Stimulated activated naive B cell treated with anti-CD40 and anti-IgM and Interleukin-4, amounts not matched to agents 10 μg/mL and 1 μg/mL and 100 μg/mL, for 72 hours (primary cell): ENCODE data around the gene RPL41.
"Not testable (repeated sequence)": the region's sequence is repeated elsewhere in the genome, so short reads cannot be mapped to it uniquely, and the experiment has no call there.

Source experiments
- ATAC-seq, 2 donors: fragments of 150-1000 bp; cut with Tn5 transposase; replicated peaks; 2 replicates each; pipeline ENCODE4 v1.10.0; 2021; ENCODE audit warnings: moderate library complexity in 1 of 2
- DNase-seq: peaks from one replicate; pipeline ENCODE4 v3.0.0; 2021
- H3K27ac Mint-ChIP-seq: one replicate; pipeline ENCODE4 v1.8.0; 2022; ENCODE audit warnings: mild to moderate bottlenecking, mixed read lengths
- H3K27me3 Mint-ChIP-seq, 2 donors: one replicate each; pipeline ENCODE4 v1.8.0; 2022; ENCODE audit warnings: mixed read lengths in 2 of 2
- H3K36me3 Mint-ChIP-seq, 2 donors: one replicate each; pipeline ENCODE4 v1.8.0; 2022; ENCODE audit warnings: mixed read lengths in 2 of 2, mild to moderate bottlenecking in 1 of 2
- H3K4me1 Mint-ChIP-seq, 2 donors: one replicate each; pipeline ENCODE4 v1.8.0; 2022; ENCODE audit warnings: mixed read lengths in 2 of 2, mild to moderate bottlenecking in 1 of 2
- H3K4me3 Mint-ChIP-seq, 2 donors: one replicate each; pipeline ENCODE4 v1.8.0; 2022; ENCODE audit warnings: mild to moderate bottlenecking in 2 of 2, mixed read lengths in 2 of 2, moderate library complexity in 1 of 2
- H3K9me3 Mint-ChIP-seq, 2 donors: one replicate each; pipeline ENCODE4 v1.8.0; 2022; ENCODE audit warnings: mixed read lengths in 2 of 2, mild to moderate bottlenecking in 1 of 2

RPL41 gene

DNA sequence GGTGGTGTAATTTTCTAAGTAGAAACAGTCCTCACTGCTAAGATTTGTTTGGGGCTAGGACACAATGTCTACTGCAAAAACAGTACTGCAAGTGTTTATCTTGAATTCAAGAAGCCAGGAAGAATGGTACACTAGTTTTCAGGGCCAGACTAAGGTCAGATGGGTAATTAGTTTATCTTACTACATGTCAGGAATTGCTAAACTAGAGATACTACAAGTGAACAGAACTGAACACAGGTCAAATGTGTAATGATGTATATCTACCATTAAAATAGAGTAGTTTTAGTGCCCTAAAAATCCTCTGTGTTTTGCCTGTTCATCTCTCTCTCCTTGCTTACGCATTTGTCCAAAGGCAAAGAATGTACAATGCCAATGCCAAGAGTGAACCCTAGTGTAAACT, 2.3 kb upstream of the RPL41 start:
- ATAC-seq (no peak), DNase-seq (no peak)
- Mint-ChIP-seq H3K27me3 (peaks cover 0 to 4% of the 10 kb centered on the region in 2 donors), H3K4me1 (peaks cover 21 to 33% of the 10 kb centered on the region in 2 donors), H3K36me3 (peaks cover 43 to 59% of the 10 kb centered on the region in 2 donors), H3K27ac (peak overlapping the region; percentile 70), H3K4me3 (no peak overlapping the region), H3K9me3 (no peaks in the 10 kb centered on the region)

DNA sequence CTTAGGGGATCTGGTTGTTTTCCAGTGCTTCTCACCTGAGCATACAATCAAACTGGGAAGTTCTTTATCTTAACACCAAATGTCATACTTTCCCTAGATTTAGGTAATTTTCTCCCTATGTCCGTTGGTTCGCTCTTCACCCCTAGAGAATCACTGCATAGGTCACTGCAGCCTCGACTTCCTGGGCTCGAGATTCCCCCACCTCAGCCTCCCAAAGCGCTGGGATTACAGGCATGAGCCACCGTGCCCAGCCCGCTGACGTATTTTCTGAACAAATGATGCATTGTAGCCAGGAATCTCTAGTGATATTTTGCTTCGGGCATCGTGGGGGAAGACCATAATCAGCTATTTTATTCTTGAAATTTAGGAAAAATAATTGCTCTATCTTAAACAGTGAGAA, 1.1 kb upstream of the RPL41 start:
- Mint-ChIP-seq H3K36me3 (peaks cover 38 to 60% of the 10 kb centered on the region in 2 donors), H3K27ac (peak overlapping the region; percentile 100), H3K27me3 (peaks cover 0 to 4% of the 10 kb centered on the region in 2 donors), H3K9me3 (no peaks in the 10 kb centered on the region), H3K4me1 (peaks cover 27 to 45% of the 10 kb centered on the region in 2 donors), H3K4me3 (peak overlapping the region; percentile 99 to 100)
- ATAC-seq (no peak), DNase-seq (no peak)

DNA sequence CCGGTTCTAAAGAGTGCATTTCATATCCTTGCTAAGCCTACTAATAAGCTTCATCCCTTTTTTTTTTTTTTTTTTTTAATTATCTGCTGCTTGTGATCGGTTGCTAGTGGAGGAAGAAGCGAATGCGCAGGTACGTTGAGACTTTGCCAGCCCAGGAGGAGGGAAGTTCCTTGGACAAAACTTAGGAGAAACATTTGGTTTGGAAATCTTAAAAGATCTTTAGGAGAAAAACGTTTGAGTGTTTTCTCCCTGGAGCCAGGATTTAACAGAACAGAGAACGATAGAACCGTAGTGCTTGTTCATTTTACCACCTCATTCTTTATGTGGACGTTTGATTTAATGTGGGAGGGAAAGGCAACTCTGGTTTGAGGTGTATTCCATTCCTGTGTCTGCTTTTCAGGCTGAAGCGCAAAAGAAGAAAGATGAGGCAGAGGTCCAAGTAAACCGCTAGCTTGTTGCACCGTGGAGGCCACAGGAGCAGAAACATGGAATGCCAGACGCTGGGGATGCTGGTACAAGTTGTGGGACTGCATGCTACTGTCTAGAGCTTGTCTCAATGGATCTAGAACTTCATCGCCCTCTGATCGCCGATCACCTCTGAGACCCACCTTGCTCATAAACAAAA, 761 bp downstream of the RPL41 start:
- Mint-ChIP-seq H3K4me3 (peak overlapping the region; percentile 99 to 100), H3K36me3 (peaks cover 44 to 63% of the 10 kb centered on the region in 2 donors), H3K27ac (peak overlapping the region; percentile 100), H3K4me1 (peaks cover 29 to 55% of the 10 kb centered on the region in 2 donors)
- DNase-seq, H3K27me3 Mint-ChIP-seq, ATAC-seq, H3K9me3 Mint-ChIP-seq: not testable (repeated sequence)

DNA sequence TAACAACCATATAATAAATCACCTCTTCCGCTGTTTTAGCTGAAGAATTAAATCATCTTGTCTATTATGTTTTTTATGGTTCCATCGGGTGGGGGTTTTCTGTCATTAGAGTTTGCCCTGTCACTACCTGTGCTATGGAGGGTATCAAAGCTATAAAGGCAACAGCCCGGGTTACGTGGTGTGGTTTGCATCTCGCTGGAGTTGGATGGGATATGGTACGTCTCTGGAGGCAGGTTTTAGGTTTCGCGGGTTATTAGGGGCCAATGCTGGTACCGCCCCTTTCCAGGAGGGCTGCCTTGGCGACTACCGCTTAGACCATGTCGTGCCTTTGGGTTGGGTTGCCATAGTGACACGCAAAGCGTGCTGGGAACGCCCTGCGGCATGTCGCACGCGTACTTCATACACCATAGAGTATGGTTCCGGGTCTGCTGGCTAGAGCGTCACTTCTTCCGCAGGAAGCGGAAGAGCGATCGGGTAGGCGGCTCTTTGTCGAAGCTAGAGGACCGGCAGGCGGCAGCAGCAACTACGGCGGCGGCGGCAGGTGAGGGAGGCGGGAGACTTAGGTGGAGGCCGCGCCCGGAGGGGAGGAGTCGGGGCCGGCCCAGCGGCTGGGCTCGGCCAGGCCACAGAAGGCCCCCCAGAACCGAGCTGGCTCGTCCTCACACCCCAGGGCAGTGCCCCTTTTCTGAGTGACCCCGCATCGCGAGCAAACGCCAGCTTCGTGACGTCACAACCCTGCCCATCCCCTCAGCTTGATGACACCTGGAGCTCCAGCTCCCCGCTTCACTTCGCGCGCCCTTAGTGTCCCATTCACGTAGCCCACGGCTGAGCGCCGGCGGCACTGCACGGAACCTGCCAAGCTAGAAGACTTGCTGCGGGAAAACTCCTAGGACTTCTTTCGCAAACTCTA, 1.6 kb downstream of the RPL41 start, which contains the start of gene ZC3H10:
TSS of gene ZC3H10 (plus strand) at position 489 of the 910 bp plus-strand sequence. CDS start 2,297 bp downstream, outside the sequence.
- Mint-ChIP-seq H3K4me1 (peaks cover 29 to 55% of the 10 kb centered on the region in 2 donors), H3K27ac (peak within 1 kb of the TSS; percentile 100), H3K4me3 (peak within 1 kb of the TSS; percentile 99 to 100), H3K36me3 (peaks cover 39 to 55% of the 10 kb centered on the region in 2 donors), H3K9me3 (no peaks in the 10 kb centered on the region), H3K27me3 (peaks cover 0 to 4% of the 10 kb centered on the region in 2 donors)
- ATAC-seq (peak; percentile 86 to 88), DNase-seq (peak; percentile 98)

DNA sequence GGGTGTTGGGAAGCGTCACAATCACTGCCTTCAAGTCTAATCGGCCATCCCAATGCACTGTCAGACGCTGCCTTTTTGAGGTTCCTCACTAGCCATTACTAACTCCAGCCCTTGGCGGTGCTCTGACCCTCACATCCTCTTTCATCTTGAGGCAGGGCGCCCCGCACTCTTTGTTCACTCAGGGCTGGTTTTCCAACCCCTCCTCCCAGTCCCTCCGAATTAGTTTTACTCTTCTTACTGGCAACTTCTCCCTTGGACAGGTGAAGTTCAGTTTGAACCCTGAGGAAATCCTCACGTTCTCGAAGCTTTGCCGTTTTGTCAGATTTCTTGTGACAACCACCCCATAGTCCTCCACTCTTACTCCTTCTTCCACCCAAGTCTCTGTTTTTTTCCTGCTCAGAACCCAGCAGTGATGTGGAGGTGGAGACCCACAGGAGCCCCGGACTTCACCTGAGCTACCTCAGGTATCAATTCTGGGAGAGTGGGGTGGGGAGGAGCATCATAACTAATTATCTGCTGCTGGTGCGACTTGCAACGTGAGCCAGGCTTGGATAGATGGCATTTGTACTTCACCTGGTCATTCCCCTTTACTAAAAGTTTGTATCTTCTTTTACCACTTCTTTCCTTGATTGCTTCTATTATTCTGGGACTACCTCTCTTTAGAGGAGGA, 2.4 kb downstream of the RPL41 start:
- Mint-ChIP-seq H3K27ac (peak overlapping the region; percentile 100), H3K27me3 (peaks cover 0 to 4% of the 10 kb centered on the region in 2 donors), H3K36me3 (peaks cover 31 to 49% of the 10 kb centered on the region in 2 donors), H3K4me3 (peak overlapping the region; percentile 99 to 100), H3K4me1 (peaks cover 27 to 48% of the 10 kb centered on the region in 2 donors), H3K9me3 (no peaks in the 10 kb centered on the region)
- DNase-seq (no peak), ATAC-seq (peak; percentile 12 to 20)

DNA sequence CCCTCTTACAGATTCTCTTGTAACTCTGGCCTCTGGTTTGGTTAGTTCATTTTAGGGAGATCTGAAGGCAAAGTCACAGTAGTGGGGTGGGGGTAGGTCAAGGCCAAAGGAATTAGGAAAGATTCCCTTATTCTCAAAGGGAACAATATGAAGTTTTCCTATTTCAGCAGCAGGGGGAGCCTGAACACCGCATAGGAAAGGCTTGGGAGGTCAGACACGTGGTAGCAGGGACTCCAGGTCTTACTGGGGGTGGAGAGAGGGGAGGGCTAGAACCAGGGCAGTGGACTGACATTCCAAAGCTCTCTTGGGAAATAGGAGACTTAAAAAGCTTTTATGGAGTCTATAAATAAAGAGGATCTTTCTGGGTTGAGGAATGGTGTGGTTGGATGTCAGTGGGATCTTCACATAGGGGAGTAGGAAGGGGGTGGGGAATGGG, 2.9 kb downstream of the RPL41 start:
- peaks cover 0 to 4% of the 10 kb centered on the region in 2 donors for H3K27me3 Mint-ChIP-seq
- H3K4me3 Mint-ChIP-seq: peak overlapping the region; percentile 99 to 100
- peaks cover 31 to 48% of the 10 kb centered on the region in 2 donors for H3K4me1 Mint-ChIP-seq
- H3K9me3 Mint-ChIP-seq: no peaks in the 10 kb centered on the region
- H3K27ac Mint-ChIP-seq: peak overlapping the region; percentile 100
- H3K36me3 Mint-ChIP-seq: peaks cover 29 to 49% of the 10 kb centered on the region in 2 donors
- no peak for ATAC-seq
- peak; percentile 39 for DNase-seq

DNA sequence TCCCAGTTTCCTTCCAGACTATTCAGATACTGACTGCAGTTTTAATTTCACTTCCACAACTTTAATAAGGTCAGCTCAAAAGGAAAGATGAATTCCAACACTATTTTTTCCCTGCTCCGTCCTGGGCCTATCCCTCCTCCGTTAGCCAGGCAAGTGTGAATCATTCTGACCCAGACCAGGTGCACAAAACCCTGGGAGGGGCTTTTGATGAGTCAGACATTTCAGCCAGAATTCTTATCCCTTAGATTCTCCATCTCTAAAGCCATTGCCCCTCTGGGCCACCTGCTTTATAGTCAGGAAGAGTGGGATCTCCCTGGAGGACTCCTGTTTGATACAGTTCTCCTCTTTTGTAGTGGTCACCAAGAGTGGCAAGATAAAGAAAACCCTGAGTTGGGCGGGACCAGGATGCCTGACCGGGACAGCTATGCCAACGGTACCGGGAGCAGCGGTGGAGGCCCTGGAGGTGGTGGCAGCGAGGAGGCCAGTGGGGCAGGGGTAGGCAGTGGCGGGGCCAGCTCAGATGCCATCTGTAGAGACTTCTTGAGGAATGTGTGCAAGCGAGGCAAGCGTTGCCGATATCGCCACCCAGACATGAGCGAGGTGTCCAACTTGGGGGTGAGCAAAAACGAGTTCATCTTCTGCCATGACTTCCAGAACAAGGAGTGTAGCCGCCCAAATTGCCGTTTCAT, 3.9 kb downstream of the RPL41 start:
- Mint-ChIP-seq H3K4me1 (peaks cover 32 to 46% of the 10 kb centered on the region in 2 donors), H3K27ac (peak overlapping the region; percentile 51)
- DNase-seq: no peak

DNA sequence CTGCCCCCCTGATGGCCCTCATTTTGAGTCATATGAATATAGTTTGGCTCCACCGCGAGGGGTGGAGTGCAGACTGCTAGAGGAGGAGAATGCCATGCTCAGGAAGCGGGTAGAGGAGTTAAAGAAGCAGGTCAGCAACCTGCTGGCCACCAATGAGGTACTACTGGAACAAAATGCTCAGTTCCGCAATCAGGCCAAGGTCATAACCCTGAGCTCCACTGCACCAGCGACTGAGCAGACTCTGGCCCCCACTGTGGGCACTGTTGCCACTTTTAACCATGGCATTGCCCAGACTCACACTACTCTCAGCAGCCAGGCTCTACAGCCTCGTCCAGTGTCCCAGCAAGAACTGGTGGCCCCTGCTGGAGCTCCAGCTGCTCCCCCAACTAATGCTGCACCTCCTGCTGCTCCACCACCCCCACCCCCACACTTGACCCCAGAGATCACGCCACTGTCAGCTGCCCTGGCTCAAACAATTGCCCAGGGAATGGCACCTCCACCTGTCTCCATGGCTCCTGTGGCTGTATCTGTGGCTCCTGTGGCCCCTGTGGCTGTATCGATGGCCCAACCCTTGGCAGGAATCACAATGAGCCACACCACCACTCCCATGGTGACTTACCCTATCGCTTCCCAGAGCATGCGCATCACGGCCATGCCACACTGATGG, 4.9 kb downstream of the RPL41 start:
- DNase-seq (no peak), ATAC-seq (no peak)
- Mint-ChIP-seq H3K27ac (peak overlapping the region; percentile 73), H3K27me3 (peaks cover 0 to 4% of the 10 kb centered on the region in 2 donors), H3K4me1 (peaks cover 36 to 46% of the 10 kb centered on the region in 2 donors), H3K36me3 (peaks cover 29 to 52% of the 10 kb centered on the region in 2 donors), H3K9me3 (no peaks in the 10 kb centered on the region), H3K4me3 (no peak overlapping the region)

More for the DNA sequence above, 3.9 kb downstream of the RPL41 start:
- Mint-ChIP-seq H3K4me3 (peak overlapping the region in 1 of 2 donors; percentile 28), H3K36me3 (peaks cover 29 to 49% of the 10 kb centered on the region in 2 donors), H3K27me3 (peaks cover 0 to 4% of the 10 kb centered on the region in 2 donors), H3K9me3 (no peaks in the 10 kb centered on the region)
- no peak for ATAC-seq

DNA sequence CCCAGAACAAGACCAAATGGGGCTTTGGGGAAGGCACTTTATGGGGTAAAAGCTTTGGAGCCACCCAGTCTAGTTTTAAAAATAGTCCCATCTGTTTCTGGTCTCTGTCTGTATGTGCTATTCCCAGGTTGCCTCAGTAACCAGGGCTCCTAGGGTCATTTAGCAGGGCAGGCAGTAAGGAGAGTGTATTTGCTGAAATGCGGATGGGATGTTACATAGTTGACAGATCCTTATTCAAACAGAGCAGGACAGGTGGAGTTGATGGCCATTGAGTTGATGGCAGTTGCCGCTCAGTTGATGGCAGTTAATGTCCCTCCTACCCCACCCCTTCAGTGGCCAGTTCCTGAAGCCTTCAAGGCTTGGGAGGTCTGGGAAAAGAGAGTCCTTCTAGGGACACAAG, 6.2 kb downstream of the RPL41 start:
- DNase-seq (no peak), ATAC-seq (no peak)
- Mint-ChIP-seq H3K36me3 (peaks cover 17 to 39% of the 10 kb centered on the region in 2 donors), H3K4me3 (no peak overlapping the region), H3K9me3 (no peaks in the 10 kb centered on the region), H3K27me3 (no peaks in the 10 kb centered on the region), H3K27ac (no peak overlapping the region), H3K4me1 (peaks cover 44 to 53% of the 10 kb centered on the region in 2 donors)

DNA sequence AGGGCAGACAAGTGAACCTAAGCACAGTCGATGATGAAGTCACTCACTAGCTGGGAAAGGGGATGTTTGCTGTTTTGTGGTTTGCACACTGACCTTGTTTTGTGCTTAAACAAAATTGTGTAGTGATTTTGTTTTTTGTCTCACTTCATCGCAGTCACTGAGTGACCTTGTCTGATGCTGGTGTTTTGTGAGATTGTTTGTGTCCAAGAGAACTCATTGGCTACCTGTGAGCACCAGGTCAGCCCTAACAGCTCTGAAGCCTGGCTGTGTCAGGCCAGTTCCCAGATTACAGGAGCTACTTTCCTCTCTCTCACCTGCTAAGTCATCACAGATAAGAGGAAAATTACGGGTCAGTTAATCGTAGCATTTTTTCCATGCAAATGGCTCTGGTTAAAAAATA, 7.7 kb downstream of the RPL41 start:
- no peak overlapping the region for H3K27ac Mint-ChIP-seq
- H3K27me3 Mint-ChIP-seq: no peaks in the 10 kb centered on the region
- peaks cover 16 to 34% of the 10 kb centered on the region in 2 donors for H3K36me3 Mint-ChIP-seq
- no peak overlapping the region for H3K4me3 Mint-ChIP-seq
- no peak for ATAC-seq
- DNase-seq: no peak
- peaks cover 36 to 52% of the 10 kb centered on the region in 2 donors for H3K4me1 Mint-ChIP-seq
- no peaks in the 10 kb centered on the region for H3K9me3 Mint-ChIP-seq

DNA sequence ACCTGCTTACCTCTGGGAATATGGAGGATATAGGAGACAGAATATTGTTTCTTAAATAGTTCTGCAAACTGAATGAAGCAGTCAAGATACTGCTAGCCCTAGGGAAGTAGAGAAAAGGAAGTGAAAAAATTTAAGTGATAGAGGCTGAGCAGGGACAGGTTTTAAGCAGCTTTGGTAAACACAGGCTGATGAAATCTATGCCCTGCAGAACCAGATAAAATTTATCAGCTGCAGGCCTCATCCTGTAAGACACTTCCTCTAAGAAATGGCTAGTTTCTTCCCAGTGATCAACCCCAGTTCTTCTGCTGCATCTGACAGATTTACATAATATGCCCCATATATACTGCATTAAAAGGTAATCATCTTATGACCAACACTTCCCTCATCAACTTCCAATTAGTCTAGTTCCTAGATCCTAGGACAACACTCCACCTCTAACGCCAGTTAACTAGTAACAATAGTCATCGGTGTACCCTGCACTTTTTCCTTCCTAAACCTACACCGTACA, 10.4 kb downstream of the RPL41 start:
- ATAC-seq: peak; percentile 20 to 25
- H3K4me3 Mint-ChIP-seq: peak overlapping the region; percentile 52 to 100
- peaks cover 22 to 31% of the 10 kb centered on the region in 2 donors for H3K36me3 Mint-ChIP-seq
- H3K27me3 Mint-ChIP-seq: no peaks in the 10 kb centered on the region
- H3K9me3 Mint-ChIP-seq: no peaks in the 10 kb centered on the region
- H3K27ac Mint-ChIP-seq: peak overlapping the region; percentile 89
- peaks cover 42 to 60% of the 10 kb centered on the region in 2 donors for H3K4me1 Mint-ChIP-seq
- DNase-seq: no peak

DNA sequence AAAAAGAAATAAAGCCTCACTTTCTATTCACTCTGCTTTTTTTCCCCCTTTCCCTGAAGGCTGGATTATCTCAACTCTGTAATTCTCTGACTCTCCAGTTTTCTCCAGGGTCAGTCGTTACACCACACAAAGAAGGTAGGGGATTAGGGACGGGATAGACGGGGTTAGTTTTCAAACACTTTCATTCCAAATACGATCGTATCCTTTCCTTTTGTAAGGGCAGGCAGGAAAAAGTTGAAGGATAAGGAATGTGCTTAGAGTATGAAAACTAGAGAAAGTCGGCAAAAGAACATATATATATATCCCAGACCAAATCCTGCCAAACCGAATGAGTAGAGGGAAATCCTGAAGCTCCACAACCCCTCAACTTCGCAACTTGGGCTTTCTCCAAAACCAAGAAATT, 11.1 kb downstream of the RPL41 start:
- no peaks in the 10 kb centered on the region for H3K9me3 Mint-ChIP-seq
- H3K4me3 Mint-ChIP-seq: peak overlapping the region; percentile 98 to 100
- ATAC-seq (no peak), DNase-seq (no peak)
- peak overlapping the region; percentile 96 for H3K27ac Mint-ChIP-seq
- peaks cover 25 to 36% of the 10 kb centered on the region in 2 donors for H3K36me3 Mint-ChIP-seq
- peaks cover 49 to 64% of the 10 kb centered on the region in 2 donors for H3K4me1 Mint-ChIP-seq
- H3K27me3 Mint-ChIP-seq: no peaks in the 10 kb centered on the region
